Upper lobe of left lung (tissue), 4 donors: ENCODE data around the gene BLVRB.

Experiments
- POLR2AphosphoS5 ChIP-seq, 2 donors: sonication (generic); formaldehyde crosslinking; IDR thresholded peaks; one replicate each; pipeline ENCODE4 v1.5.1; 2017; ENCODE audit warnings: antibody characterized with exemption in 2 of 2
- TF ChIP-seq, protein P1 (sequence below), 6 experiments: fragments of 450-650 bp in 4 of 6; fragments of 200-600 bp in 2 of 6; sonication (generic) in 2 of 6; IDR thresholded peaks; one replicate each; pipeline ENCODE4 v1.5.1; 2016 to 2019; ENCODE audit warnings: antibody characterized with exemption in 6 of 6

DNA sequence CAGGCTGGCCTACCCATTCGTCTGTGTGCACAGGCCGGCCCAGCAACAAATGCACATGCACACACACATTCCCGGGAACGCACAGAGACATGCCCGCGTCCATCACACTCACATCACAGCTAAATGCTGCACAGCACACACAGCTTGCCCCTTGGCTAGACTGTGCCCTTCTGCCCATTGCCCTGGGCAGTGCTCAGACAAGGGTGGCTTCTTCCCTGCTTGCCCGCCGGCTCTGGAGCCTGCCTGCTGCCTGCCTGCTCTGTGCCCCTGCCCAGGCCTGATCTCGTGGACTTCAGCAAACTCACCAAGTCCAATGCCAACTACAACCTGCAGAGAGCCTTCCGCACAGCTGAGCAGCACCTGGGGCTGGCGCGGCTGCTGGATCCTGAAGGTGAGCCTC lies 31.7 kb upstream of the BLVRB start:
- TF ChIP-seq, protein P1, sequence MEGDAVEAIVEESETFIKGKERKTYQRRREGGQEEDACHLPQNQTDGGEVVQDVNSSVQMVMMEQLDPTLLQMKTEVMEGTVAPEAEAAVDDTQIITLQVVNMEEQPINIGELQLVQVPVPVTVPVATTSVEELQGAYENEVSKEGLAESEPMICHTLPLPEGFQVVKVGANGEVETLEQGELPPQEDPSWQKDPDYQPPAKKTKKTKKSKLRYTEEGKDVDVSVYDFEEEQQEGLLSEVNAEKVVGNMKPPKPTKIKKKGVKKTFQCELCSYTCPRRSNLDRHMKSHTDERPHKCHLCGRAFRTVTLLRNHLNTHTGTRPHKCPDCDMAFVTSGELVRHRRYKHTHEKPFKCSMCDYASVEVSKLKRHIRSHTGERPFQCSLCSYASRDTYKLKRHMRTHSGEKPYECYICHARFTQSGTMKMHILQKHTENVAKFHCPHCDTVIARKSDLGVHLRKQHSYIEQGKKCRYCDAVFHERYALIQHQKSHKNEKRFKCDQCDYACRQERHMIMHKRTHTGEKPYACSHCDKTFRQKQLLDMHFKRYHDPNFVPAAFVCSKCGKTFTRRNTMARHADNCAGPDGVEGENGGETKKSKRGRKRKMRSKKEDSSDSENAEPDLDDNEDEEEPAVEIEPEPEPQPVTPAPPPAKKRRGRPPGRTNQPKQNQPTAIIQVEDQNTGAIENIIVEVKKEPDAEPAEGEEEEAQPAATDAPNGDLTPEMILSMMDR (IDR thresholded peaks at IDR 0.05): no peak
- no peak for TF ChIP-seq POLR2AphosphoS5 (IDR thresholded peaks at IDR 0.05)
